BLaER1 (cell line): ENCODE results near the gene UBAC1.

Experiments
- H3K27ac ChIP-seq: shearing (Covaris generic); formaldehyde crosslinking; 2 replicates; pipeline ENCODE4 v1.8.1; 2022
- H3K27me3 ChIP-seq: shearing (Covaris generic); formaldehyde crosslinking; 2 replicates; pipeline ENCODE4 v1.8.1; 2022
- H3K36me3 ChIP-seq: shearing (Covaris generic); formaldehyde crosslinking; 2 replicates; pipeline ENCODE4 v1.8.1; 2022
- H3K4me1 ChIP-seq: shearing (Covaris generic); formaldehyde crosslinking; 2 replicates; pipeline ENCODE4 v1.8.1; 2022
- H3K4me2 ChIP-seq: shearing (Covaris generic); formaldehyde crosslinking; 2 replicates; pipeline ENCODE4 v1.8.1; 2022
- H3K4me3 ChIP-seq: shearing (Covaris generic); formaldehyde crosslinking; 2 replicates; pipeline ENCODE4 v1.8.1; 2022
- H3K9ac ChIP-seq: shearing (Covaris generic); formaldehyde crosslinking; 2 replicates; pipeline ENCODE4 v1.8.1; 2022
- H3K9me3 ChIP-seq: shearing (Covaris generic); formaldehyde crosslinking; 2 replicates; pipeline ENCODE4 v1.8.1; 2022
- H4K20me1 ChIP-seq: shearing (Covaris generic); formaldehyde crosslinking; 2 replicates; pipeline ENCODE4 v1.8.1; 2022
- Cebpa-rat ChIP-seq: shearing (Covaris generic); IDR thresholded peaks from 2 replicates; pipeline ENCODE4 v1.8.1; 2022

UBAC1 gene

DNA sequence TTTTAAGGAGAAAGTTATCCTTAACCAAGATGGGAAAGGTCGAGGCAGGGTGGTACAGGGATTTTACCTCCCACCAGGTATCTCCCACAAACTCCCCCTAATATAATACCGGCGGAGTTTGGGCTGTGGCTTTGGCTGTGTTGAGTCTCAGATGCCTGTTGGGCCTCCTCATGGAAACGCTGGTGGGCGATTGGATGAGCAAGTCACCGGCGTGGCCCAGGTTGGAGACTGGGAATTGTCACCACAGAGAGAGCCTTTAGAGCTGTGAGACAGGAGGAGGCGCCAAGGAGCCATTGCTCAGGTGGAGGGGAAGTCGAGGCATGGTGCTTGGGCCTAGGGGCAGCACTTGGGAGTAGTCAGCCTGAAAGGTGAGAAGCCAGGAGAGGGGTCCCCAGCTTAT, 50.4 kb downstream of the UBAC1 start:
- Histone ChIP-seq H4K20me1 (peaks cover 16% of the 10 kb centered on the region), H3K4me2 (0 out of 2 replicates have a peak overlapping the region, but pooled peaks have one; percentile 98), H3K9me3 (peaks cover 27% of the 10 kb centered on the region), H3K27me3 (no peaks in the 10 kb centered on the region), H3K4me3 (no peak overlapping the region), H3K36me3 (peaks cover 53% of the 10 kb centered on the region), H3K27ac (no peak overlapping the region), H3K9ac (no peak overlapping the region), H3K4me1 (peaks cover 38% of the 10 kb centered on the region)
- no peak for TF ChIP-seq Cebpa-rat

DNA sequence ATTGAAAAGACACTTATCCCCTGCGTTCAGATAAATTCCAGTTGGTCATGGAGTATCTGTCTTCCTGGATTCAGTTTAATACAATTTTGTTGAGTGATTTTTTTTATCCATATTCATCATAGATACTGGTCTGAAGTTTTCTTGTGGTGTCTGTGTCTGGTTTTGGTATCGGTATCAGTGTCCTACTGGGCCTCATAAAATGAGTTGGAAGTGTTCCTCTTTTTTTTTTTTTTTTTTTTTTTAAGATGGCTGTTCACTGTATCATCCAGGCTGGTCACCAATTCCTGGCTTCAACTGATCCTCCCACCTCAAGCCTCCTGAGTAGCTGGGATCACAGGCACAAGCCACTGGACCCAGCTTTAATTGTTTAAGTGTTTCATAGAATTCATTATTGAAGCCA, 51.0 kb downstream of the UBAC1 start:
- TF ChIP-seq Cebpa-rat = no peak
- Histone ChIP-seq H3K9me3 (peaks cover 22% of the 10 kb centered on the region), H3K27me3 (no peaks in the 10 kb centered on the region), H3K9ac (no peak overlapping the region), H3K4me2 (peak overlapping the region; percentile 98), H3K36me3 (peaks cover 48% of the 10 kb centered on the region), H3K4me1 (peaks cover 43% of the 10 kb centered on the region), H4K20me1 (peaks cover 21% of the 10 kb centered on the region), H3K27ac (no peak overlapping the region), H3K4me3 (no peak overlapping the region)

DNA sequence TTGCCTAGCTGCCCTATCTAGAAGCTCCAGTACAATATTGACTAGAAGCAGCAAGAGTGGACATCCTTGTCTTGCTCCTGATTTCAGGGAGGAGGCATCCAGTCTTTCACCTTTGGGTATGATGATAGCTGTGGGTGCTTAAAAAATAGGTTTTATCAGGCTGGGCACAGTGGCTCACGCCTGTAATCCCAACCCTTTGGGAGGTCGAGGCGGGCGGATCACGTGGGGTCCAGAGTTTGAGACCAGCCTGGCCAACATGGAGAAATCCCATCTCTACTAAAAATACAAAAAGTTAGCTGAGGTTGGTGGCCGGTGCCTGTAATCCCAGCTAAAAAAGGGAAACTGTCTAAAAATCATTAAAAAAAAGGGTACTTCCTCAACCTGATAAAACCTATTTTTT, 51.8 kb downstream of the UBAC1 start:
- peak overlapping the region; percentile 98 for H3K4me2 ChIP-seq
- H3K4me1 ChIP-seq = peaks cover 52% of the 10 kb centered on the region
- H3K36me3 ChIP-seq = peaks cover 42% of the 10 kb centered on the region
- TF ChIP-seq Cebpa-rat = no peak
- H3K4me3 ChIP-seq = peak overlapping the region; percentile 11; the same call in 1 of the 2 replicates
- no peak overlapping the region for H3K27ac ChIP-seq
- peaks cover 13% of the 10 kb centered on the region for H3K9me3 ChIP-seq
- H3K27me3 ChIP-seq = no peaks in the 10 kb centered on the region
- H4K20me1 ChIP-seq = peaks cover 30% of the 10 kb centered on the region
- peak overlapping the region; percentile 84; the same call in 1 of the 2 replicates for H3K9ac ChIP-seq

DNA sequence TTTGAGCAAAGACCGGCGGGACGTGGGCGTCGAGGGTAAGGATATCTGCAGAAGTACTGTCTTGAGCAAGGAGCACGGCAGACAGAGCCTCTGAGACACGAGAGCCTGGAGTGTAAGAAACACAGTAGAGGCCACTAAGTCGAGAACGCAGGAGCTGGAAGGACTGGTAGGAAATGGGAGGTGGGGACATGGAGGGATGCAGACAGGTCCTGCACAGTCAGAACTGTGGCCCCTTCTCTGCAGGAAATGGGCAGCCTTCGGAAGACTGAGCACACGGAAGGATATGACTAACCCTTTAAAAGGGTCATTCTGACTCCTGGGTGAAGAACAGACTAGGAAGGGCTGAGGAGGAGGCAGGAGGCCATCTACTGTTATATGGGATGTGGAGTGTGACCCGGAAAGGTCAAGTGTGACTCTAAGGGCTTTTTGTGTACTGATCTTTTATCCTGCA, 52.4 kb downstream of the UBAC1 start:
- Histone ChIP-seq H3K9me3 (peaks cover 7% of the 10 kb centered on the region), H3K36me3 (peaks cover 42% of the 10 kb centered on the region), H3K4me1 (peaks cover 58% of the 10 kb centered on the region), H3K9ac (peak overlapping the region; percentile 84; the same call in 1 of the 2 replicates), H3K4me2 (peak overlapping the region; percentile 98), H3K27me3 (no peaks in the 10 kb centered on the region), H3K27ac (no peak overlapping the region), H4K20me1 (peaks cover 36% of the 10 kb centered on the region), H3K4me3 (peak overlapping the region; percentile 92)
- no peak for TF ChIP-seq Cebpa-rat

DNA sequence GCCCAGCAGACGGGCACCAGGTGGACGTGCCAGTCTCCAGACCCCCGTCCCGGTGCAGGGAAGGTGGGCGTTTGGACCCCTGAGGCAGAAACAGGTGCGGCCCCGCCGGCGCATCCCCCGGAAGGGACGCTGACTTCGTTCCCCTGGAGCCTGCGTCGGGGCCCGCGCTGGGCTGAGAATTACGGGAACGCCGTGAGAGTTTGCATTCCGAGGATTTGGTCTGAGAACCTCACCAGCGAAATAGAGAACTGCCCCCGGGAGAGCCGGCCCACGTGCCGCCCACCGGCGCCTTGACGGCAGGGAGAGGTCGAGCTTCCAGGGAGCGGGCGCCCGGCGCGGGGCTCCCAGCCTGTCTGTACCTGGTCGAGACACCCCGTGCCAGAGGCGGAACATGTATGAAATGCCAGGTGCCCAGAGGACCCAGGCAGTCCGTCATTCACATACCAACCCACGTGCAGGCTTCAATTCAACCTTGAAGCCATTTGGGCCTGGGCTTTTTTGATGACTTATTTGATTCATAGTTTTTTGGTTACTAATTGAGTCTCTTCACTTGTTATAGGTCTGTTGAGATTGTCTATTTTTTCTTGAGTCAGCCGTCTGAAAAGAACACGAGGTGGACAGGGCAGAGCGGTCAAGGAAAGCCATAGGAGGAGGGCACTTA, 53.0 kb downstream of the UBAC1 start:
- Histone ChIP-seq H4K20me1 (peaks cover 41% of the 10 kb centered on the region), H3K27ac (peak overlapping the region; percentile 85), H3K9me3 (peaks cover 2% of the 10 kb centered on the region; the same call in 1 of the 2 replicates), H3K36me3 (peaks cover 39% of the 10 kb centered on the region), H3K4me2 (peak overlapping the region; percentile 98), H3K4me3 (peak overlapping the region; percentile 92), H3K9ac (peak overlapping the region; percentile 84), H3K4me1 (peaks cover 63% of the 10 kb centered on the region), H3K27me3 (no peaks in the 10 kb centered on the region)
- no peak for TF ChIP-seq Cebpa-rat

DNA sequence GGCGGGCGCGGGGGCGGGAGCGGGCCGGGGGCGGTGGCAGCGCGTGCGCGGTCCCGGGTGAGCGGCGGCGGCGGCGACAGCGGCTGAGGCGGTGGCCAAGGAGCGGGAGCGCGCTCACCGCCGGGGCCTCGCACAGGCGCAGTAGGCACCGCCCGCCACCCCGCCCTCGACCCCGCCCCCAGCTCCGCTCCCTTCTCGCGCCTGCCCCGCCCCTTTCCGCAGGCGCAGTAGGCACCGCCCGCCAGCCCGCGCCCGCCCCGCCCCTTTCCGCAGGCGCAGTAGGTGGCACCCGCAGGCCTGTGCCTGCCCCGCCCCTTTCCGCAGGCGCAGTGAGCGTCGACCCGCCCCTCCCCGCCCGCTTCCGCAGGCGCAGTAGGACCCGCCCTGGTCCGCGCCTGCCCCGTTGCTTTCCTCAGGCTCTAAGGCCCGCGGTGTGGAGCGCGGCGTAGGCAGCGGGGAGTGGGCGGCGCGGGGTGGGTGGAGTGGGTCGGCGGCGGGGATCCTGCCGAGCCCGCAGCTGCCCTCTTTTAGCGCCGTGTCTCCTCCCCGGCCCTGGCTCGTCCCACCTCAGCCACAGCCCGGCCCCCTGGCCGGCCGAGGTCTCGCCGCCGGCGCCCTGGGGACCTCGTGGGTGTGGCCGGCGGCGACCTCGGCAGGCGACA, 53.6 kb downstream of the UBAC1 start, which contains the start of gene CAMSAP1:
Gene CAMSAP1 (minus strand): TSS at position 116 of the 662 bp plus-strand sequence. CDS start 387 bp downstream, outside the sequence.
- H3K9ac ChIP-seq = peak within 1 kb of the TSS; percentile 88
- no peaks in the 10 kb centered on the region for H3K27me3 ChIP-seq
- peaks cover 66% of the 10 kb centered on the region for H3K4me1 ChIP-seq
- H3K4me3 ChIP-seq = peak within 1 kb of the TSS; percentile 92
- peak within 1 kb of the TSS; percentile 98 for H3K4me2 ChIP-seq
- H3K27ac ChIP-seq = peak within 1 kb of the TSS; percentile 89
- peaks cover 48% of the 10 kb centered on the region for H4K20me1 ChIP-seq
- H3K9me3 ChIP-seq = 0 out of 2 replicates have a peak, but pooled peaks cover 4% of the 10 kb centered on the region
- peaks cover 40% of the 10 kb centered on the region for H3K36me3 ChIP-seq
- TF ChIP-seq Cebpa-rat = no peak

DNA sequence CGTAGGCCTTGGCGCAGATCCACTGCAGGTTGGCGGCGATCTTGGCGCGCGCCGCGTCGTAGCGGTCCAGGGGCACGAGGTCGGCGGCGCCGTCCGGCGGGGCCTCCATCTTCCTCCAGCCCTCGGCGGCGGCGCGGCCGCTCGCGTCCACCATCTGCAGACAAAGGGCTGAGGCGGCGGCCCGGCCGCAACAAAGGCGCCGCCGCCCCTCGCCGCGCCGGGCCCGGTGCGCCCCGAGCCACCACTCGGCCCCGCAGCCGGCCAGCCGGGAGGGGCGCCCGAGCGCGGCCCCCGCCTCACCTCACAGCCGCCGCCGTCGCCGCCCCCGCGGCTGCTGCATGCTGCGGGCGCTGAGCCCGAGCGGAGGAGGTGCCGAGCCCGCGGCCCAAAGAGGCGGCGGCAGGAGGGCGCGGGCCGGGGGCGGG, 54.2 kb downstream of the UBAC1 start:
- Histone ChIP-seq H3K4me3 (peak overlapping the region; percentile 92), H3K4me1 (peaks cover 66% of the 10 kb centered on the region), H3K27me3 (no peaks in the 10 kb centered on the region), H3K4me2 (peak overlapping the region; percentile 94), H3K9ac (peak overlapping the region; percentile 88), H3K9me3 (peaks cover 7% of the 10 kb centered on the region; the same call in 1 of the 2 replicates), H3K36me3 (peaks cover 40% of the 10 kb centered on the region), H3K27ac (peak overlapping the region; percentile 89), H4K20me1 (peaks cover 53% of the 10 kb centered on the region)
- TF ChIP-seq Cebpa-rat = no peak

DNA sequence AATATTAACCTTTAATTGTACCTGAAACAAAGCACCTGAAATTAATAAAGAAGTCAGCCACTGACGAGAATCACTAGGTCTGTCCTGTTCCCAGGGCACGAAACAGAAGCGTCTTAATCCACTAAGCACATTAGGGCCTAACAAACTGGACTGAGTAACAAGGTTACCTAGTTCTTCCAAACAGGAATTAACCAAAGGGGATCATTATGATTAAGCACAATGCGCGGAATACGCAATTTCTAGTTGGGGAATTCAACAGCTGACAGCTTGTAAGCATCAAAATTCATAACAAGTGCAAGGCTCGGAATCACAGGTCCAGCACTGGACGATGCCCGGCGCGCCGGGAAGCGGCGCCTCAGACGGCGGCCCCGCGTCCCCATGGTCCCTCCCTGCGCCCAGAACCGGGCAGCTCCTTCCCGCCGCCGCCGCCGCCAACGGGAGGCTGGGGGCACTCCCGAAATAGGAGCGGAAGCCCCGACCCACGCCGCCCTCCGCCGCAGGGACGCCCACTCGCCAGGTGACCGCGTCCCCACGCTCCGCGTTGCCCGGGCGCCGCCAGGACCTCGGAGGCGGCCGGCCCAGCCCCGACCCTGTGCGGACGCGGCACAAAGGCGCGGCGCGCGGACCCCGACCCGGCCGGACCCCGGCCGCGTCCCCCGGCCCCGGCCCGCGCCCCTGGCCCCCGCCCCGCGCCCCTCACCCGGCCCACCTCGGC, 54.7 kb downstream of the UBAC1 start:
- peaks cover 61% of the 10 kb centered on the region for H3K4me1 ChIP-seq
- H3K4me2 ChIP-seq = peak overlapping the region; percentile 94
- TF ChIP-seq Cebpa-rat = no peak
- peaks cover 7% of the 10 kb centered on the region; the same call in 1 of the 2 replicates for H3K9me3 ChIP-seq
- H3K4me3 ChIP-seq = peak overlapping the region; percentile 92
- H3K27ac ChIP-seq = peak overlapping the region; percentile 89
- H3K9ac ChIP-seq = peak overlapping the region; percentile 88
- peaks cover 40% of the 10 kb centered on the region for H3K36me3 ChIP-seq
- no peaks in the 10 kb centered on the region for H3K27me3 ChIP-seq
- peaks cover 59% of the 10 kb centered on the region for H4K20me1 ChIP-seq

DNA sequence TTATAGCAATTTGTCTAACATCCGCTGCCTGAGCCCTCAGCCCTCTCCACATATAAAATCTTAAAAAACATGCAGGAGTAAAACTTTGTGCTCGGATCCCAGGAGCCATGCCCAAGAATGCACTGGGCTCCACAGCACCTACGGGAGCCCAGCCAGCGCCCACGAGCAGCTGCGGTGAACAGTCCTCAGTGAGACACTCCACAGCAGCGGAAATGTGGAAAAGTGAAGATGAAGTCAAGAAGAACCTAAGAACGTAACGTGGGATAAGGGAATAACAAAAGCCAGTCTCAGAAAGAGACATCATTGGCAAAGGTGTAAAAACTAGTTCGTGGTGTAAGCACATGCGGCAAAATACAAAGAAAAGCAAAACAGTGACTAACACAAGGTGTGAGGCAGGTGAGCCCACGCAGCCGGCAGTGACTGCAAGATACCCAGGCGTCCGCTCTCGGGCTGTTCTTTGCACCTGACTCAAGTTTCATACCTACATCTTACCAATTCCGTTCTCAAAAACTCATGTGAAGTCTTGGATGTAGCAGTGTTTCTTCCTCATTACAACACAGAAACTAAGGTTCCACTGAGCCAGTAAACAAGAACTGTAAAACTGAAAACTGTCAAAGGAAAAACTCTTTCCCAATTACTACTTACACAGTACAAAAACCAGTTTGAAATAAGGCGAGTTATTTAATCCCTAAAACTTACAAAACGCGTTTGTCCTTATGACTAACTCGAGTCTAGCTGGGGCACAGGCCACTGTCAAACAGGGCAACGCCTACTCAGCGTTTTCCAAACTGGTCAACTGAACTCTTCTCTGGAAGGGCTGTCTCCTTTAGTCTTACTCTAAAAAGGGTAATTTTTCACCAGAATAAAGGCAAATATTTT, 55.6 kb downstream of the UBAC1 start:
- Histone ChIP-seq H3K36me3 (peaks cover 38% of the 10 kb centered on the region), H3K4me2 (peak overlapping the region; percentile 94), H3K27me3 (no peaks in the 10 kb centered on the region), H3K27ac (no peak overlapping the region; the same call in 1 of the 2 replicates), H4K20me1 (peaks cover 61% of the 10 kb centered on the region), H3K4me3 (peak overlapping the region; percentile 92), H3K4me1 (peaks cover 59% of the 10 kb centered on the region), H3K9me3 (peaks cover 7% of the 10 kb centered on the region; the same call in 1 of the 2 replicates), H3K9ac (peak overlapping the region; percentile 88)
- TF ChIP-seq Cebpa-rat = no peak
